GM19328 (cell line): ENCODE measurements around the gene POLR2J3.
"Not testable (repeated sequence)": the region's sequence is repeated elsewhere in the genome, so short reads cannot be mapped to it uniquely, and the experiment has no call there.

ENCODE experiments used
- ATAC-seq: cut with Tn5 transposase; IDR thresholded peaks from one replicate; pipeline ENCODE4 v1.9.1; 2021; ENCODE audit warnings: mild to moderate bottlenecking, moderate library complexity; ENCODE audit not compliant: unreplicated experiment

The POLR2J3 gene

GRCh38 chr7:102589857-102590256, 17.5 kb upstream of the POLR2J3 start:
- ATAC-seq, result peak; percentile 45

- not testable (repeated sequence) for ATAC-seq
These were observed 11.1 kb upstream of the POLR2J3 start for GRCh38 chr7:102583495-102583894.

- ATAC-seq, result not testable (repeated sequence)
These were observed 9.3 kb upstream of the POLR2J3 start for GRCh38 chr7:102581722-102582121.

- not testable (repeated sequence) for ATAC-seq
These were observed 6.1 kb upstream of the POLR2J3 start for GRCh38 chr7:102578486-102578885.

GRCh38 chr7:102577315-102578240, 5.2 kb upstream of the POLR2J3 start:
- ATAC-seq, result not testable (repeated sequence)

GRCh38 chr7:102576363-102576762, 4.0 kb upstream of the POLR2J3 start:
- not testable (repeated sequence) for ATAC-seq

- ATAC-seq, result not testable (repeated sequence)
These were observed 2.2 kb upstream of the POLR2J3 start for GRCh38 chr7:102574607-102575006.

GRCh38 chr7:102568620-102569019, 3.8 kb downstream of the POLR2J3 start:
- ATAC-seq, result not testable (repeated sequence)

- not testable (repeated sequence) for ATAC-seq
These were observed 21.5 kb downstream of the POLR2J3 start, which contains the start of gene SPDYE2 for GRCh38 chr7:102550808-102551422. SPDYE2 (plus strand) TSS chr7:102551226; CDS start chr7:102553256, 2,030 bp downstream.

GRCh38 chr7:102546353-102546752, 26.0 kb downstream of the POLR2J3 start:
- ATAC-seq, result peak; percentile 71

- ATAC-seq, result not testable (repeated sequence)
These were observed 27.1 kb downstream of the POLR2J3 start for GRCh38 chr7:102545288-102545687.

GRCh38 chr7:102544372-102544771, 28.0 kb downstream of the POLR2J3 start:
- not testable (repeated sequence) for ATAC-seq

- not testable (repeated sequence) for ATAC-seq
These were observed 28.8 kb downstream of the POLR2J3 start, which contains the start of gene UPK3BL2 for GRCh38 chr7:102543596-102543995. UPK3BL2 (minus strand) TSS chr7:102543696; CDS start chr7:102543636, 60 bp downstream.

- ATAC-seq, result not testable (repeated sequence)
These were observed 29.6 kb downstream of the POLR2J3 start for GRCh38 chr7:102542771-102543170.

GRCh38 chr7:102542083-102542482, 30.3 kb downstream of the POLR2J3 start:
- not testable (repeated sequence) for ATAC-seq

GRCh38 chr7:102540604-102541003, 31.8 kb downstream of the POLR2J3 start:
- not testable (repeated sequence) for ATAC-seq

- ATAC-seq, result not testable (repeated sequence)
These were observed 37.2 kb downstream of the POLR2J3 start for GRCh38 chr7:102535062-102535615.

- ATAC-seq, result not testable (repeated sequence)
These were observed 40.3 kb downstream of the POLR2J3 start for GRCh38 chr7:102532127-102532526.

GRCh38 chr7:102531583-102531982, 40.8 kb downstream of the POLR2J3 start:
- ATAC-seq, result not testable (repeated sequence)

- ATAC-seq, result not testable (repeated sequence)
These were observed 44.3 kb downstream of the POLR2J3 start for GRCh38 chr7:102527822-102528793.
